Measurements from ENCODE around the gene IFT122. TPM values are rescaled to one million over a fixed set of nuclear protein-coding genes. Genes with fewer than 3 reads are reported as not detected.

Gene IFT122
- total RNA-seq, 1 donor, result 19.9 TPM

DNA sequence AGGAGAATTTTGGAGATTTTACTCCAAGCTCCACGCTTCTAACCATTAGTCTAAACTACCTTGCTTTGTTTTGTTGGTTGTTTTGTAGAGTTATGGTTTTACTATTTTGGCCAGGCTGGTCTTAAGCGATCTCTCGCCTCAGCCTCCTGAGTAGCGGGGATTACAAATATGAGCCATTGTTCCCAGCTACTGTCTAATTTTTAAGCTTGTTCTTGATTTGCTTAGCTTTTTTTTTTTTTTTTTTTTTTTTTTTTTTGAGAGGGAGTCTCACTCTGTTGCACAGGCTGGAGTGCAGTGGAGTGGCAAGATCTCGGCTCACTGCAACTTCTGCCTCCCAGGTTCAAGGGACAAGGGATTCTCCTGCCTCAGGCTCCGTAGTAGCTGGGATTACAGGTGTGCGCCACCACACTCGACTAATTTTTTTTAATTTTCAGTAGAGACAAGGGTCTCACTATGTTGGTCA is 40.1 kb upstream of the IFT122 start:
- TF ChIP-seq, protein P1, sequence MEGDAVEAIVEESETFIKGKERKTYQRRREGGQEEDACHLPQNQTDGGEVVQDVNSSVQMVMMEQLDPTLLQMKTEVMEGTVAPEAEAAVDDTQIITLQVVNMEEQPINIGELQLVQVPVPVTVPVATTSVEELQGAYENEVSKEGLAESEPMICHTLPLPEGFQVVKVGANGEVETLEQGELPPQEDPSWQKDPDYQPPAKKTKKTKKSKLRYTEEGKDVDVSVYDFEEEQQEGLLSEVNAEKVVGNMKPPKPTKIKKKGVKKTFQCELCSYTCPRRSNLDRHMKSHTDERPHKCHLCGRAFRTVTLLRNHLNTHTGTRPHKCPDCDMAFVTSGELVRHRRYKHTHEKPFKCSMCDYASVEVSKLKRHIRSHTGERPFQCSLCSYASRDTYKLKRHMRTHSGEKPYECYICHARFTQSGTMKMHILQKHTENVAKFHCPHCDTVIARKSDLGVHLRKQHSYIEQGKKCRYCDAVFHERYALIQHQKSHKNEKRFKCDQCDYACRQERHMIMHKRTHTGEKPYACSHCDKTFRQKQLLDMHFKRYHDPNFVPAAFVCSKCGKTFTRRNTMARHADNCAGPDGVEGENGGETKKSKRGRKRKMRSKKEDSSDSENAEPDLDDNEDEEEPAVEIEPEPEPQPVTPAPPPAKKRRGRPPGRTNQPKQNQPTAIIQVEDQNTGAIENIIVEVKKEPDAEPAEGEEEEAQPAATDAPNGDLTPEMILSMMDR (IDR thresholded peaks at IDR 0.05; ENCODE audit: insufficient read depth, low read depth, low read length), result no peak
- DNase-seq (ENCODE audit: low read depth), result no peak
- no peak overlapping the region for H3K4me3 ChIP-seq (ENCODE audit: low read depth, low read length)

DNA sequence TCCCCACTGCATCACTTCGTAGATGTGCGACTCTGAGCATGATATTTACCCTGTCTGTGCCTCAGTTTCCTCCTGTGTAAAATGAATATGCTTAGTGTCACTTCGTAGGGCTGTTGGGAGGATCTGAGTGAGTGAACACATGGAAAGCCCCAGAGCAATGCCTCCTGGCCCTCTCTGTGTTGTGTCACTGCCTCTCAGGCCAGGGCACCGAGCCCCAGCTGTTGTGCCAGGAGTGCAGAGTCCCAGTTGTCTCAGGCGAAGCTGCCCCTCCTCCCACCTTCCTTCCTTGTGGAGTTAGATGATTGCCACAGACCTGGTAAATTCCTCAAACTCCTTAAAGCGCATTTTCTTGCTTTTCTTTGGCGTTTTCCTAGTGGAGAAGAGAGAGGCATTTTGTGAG is 37.8 kb upstream of the IFT122 start:
- DNase-seq (ENCODE audit: low read depth), result no peak
- H3K4me3 ChIP-seq (ENCODE audit: low read depth, low read length), result no peak overlapping the region
- TF ChIP-seq, protein P1 (IDR thresholded peaks at IDR 0.05; ENCODE audit: insufficient read depth, low read depth, low read length), result no peak

DNA sequence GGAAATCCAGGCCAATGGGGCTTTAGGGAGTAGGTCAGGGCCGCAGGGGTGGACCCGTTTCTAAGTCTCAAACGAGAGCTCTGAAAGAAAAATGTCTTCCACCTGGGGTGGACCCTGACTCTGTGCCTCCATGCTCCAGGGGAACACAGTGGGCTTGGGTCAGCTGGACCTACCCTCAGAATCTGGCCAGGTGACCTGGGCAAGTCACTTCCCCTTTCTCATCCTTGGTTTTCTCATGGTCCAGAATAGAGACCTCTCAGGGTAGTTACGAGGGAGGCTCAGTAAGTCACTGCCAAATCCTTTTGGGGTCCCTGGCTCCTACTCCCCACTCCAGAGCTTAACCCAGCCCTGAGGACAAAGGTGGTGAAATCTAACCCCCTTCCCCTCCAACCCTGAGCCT is 37.4 kb upstream of the IFT122 start:
- TF ChIP-seq, protein P1 (IDR thresholded peaks at IDR 0.05; ENCODE audit: insufficient read depth, low read depth, low read length), result no peak

GRCh38 chr3:129403450-129403849 is 36.6 kb upstream of the IFT122 start:
- no peak overlapping the region for H3K4me3 ChIP-seq (ENCODE audit: low read depth, low read length)
- TF ChIP-seq, protein P1 (IDR thresholded peaks at IDR 0.05; ENCODE audit: insufficient read depth, low read depth, low read length), result no peak

More for the DNA sequence above, 37.4 kb upstream of the IFT122 start:
- no peak overlapping the region for H3K4me3 ChIP-seq (ENCODE audit: low read depth, low read length)
- no peak for DNase-seq (ENCODE audit: low read depth)

GRCh38 chr3:129404130-129404529 is 35.9 kb upstream of the IFT122 start:
- TF ChIP-seq, protein P1 (IDR thresholded peaks at IDR 0.05; ENCODE audit: insufficient read depth, low read depth, low read length), result no peak
- H3K4me3 ChIP-seq (ENCODE audit: low read depth, low read length), result no peak overlapping the region
- DNase-seq (ENCODE audit: low read depth), result no peak

More at GRCh38 chr3:129403450-129403849, 36.6 kb upstream of the IFT122 start:
- no peak for DNase-seq (ENCODE audit: low read depth)

DNA sequence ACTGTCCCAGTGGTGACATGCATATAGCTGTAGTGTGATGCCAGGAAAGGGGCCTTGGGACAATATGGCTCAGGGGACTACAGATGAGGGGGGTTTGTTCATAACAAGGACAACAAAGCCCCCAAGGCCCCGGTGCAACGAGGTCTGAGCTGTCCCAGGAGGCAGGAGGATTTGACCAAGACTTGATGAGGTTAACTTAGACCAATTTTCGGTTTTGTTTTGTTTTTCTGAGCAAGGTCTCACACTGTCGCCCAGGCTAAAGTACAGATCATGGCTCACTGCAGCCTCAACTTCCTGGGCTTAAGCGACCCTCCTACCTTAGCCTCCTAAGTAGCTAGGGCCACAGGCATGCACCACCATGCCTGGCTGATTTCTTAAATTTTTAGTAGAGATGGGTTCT is 35.4 kb upstream of the IFT122 start:
- TF ChIP-seq, protein P1 (IDR thresholded peaks at IDR 0.05; ENCODE audit: insufficient read depth, low read depth, low read length), result no peak
- H3K4me3 ChIP-seq (ENCODE audit: low read depth, low read length), result no peak overlapping the region
- DNase-seq (ENCODE audit: low read depth), result no peak

DNA sequence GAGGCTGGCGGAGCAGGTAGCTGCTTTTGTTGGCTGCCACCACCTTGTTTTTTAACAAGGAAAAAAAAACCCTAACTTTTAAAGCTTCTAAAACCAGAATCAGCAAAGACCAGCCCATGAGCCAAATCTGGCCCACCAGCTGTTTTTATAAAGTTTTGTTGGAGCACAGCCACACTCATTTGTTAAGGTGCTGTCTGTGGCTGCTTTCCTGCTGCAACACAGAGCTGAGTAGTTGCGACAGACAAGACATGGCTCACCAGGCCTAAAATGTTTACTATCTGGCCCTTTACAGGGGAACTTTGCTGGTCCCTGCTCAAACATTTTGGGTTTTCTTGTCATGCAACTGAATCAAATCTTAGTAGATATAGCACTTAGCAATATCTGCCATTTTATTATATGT is 30.5 kb upstream of the IFT122 start:
- TF ChIP-seq, protein P1 (IDR thresholded peaks at IDR 0.05; ENCODE audit: insufficient read depth, low read depth, low read length), result no peak
- no peak overlapping the region for H3K4me3 ChIP-seq (ENCODE audit: low read depth, low read length)
- DNase-seq (ENCODE audit: low read depth), result peak; percentile 76

Measured in fibroblast of villous mesenchyme (primary cell).